SK-N-SH treated with all-trans-retinoic acid at 6 μM for 48 hours (cell line): Measurements from ENCODE around the gene MYO3B.

Experiments
- CSDC2 ChIP-seq: fragments of 250-450 bp; sonication (Bioruptor Pico); IDR thresholded peaks from 2 replicates; pipeline ENCODE4 v1.5.0; 2020; ENCODE audit warnings: mild to moderate bottlenecking, moderate library complexity
- RARB ChIP-seq: fragments of 250-450 bp; sonication (Bioruptor Pico); IDR thresholded peaks from 2 replicates; pipeline ENCODE4 v1.8.0; 2021; ENCODE audit warnings: mild to moderate bottlenecking, moderate library complexity
- TCF4 ChIP-seq: fragments of 250-450 bp; sonication (Bioruptor Pico); IDR thresholded peaks from 2 replicates; pipeline ENCODE4 v1.8.0; 2021; ENCODE audit warnings: mild to moderate bottlenecking, moderate library complexity, borderline replicate concordance
- ZFP30 ChIP-seq: fragments of 450-650 bp; formaldehyde crosslinking; IDR thresholded peaks from 2 replicates; pipeline ENCODE4 v1.5.0; 2022; ENCODE audit warnings: mild to moderate bottlenecking, moderate library complexity
- ZNF70 ChIP-seq: fragments of 450-650 bp; formaldehyde crosslinking; IDR thresholded peaks from 2 replicates; pipeline ENCODE4 v1.5.0; 2020; ENCODE audit warnings: mild to moderate bottlenecking, moderate library complexity
- ZNF8 ChIP-seq: fragments of 450-650 bp; formaldehyde crosslinking; IDR thresholded peaks from 2 replicates; pipeline ENCODE4 v1.5.0; 2020; ENCODE audit warnings: mild to moderate bottlenecking, moderate library complexity
- TF ChIP-seq, protein P1 (sequence below): fragments of 250-450 bp; sonication (Bioruptor Pico); IDR thresholded peaks from 2 replicates; pipeline ENCODE4 v1.5.1; 2021; ENCODE audit warnings: mild to moderate bottlenecking, moderate library complexity
- TF ChIP-seq, protein P2 (sequence below): fragments of 250-450 bp; sonication (Bioruptor Pico); IDR thresholded peaks from 2 replicates; pipeline ENCODE4 v1.5.1; 2020; ENCODE audit warnings: low read depth, mild to moderate bottlenecking, moderate library complexity
- TF ChIP-seq, protein P3 (sequence below): fragments of 250-450 bp; sonication (Bioruptor Pico); IDR thresholded peaks from 2 replicates; pipeline ENCODE4 v1.5.0; 2020; ENCODE audit warnings: mild to moderate bottlenecking, moderate library complexity

DNA sequence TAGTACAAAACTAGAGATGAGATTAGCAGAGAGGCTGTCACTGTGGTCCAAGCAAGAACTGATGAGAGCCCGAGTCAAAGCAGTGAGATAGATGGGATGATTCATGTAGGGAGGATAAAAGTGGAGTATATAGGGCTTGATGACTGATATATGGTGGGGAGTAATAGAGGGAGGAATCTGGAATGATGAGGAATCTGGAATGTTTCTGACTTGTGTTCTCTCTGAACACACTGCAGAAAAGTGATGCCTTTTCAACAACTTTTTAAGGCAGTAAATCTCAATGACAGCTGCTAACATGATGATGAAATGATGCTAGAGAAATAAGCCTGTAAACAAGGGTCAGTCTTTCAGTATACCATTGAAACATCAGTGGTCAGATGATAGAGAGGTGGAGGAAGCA is 393.7 kb downstream of the MYO3B start:
- TF ChIP-seq ZFP30 (CRISPR knock-in tag) (no peak), RARB (CRISPR knock-in tag) (no peak), TCF4 (CRISPR knock-in tag) (no peak), ZNF70 (CRISPR knock-in tag) (no peak), CSDC2 (CRISPR knock-in tag) (no peak), ZNF8 (no peak)
- TF ChIP-seq, protein P1, sequence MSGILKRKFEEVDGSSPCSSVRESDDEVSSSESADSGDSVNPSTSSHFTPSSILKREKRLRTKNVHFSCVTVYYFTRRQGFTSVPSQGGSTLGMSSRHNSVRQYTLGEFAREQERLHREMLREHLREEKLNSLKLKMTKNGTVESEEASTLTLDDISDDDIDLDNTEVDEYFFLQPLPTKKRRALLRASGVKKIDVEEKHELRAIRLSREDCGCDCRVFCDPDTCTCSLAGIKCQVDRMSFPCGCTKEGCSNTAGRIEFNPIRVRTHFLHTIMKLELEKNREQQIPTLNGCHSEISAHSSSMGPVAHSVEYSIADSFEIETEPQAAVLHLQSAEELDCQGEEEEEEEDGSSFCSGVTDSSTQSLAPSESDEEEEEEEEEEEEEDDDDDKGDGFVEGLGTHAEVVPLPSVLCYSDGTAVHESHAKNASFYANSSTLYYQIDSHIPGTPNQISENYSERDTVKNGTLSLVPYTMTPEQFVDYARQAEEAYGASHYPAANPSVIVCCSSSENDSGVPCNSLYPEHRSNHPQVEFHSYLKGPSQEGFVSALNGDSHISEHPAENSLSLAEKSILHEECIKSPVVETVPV: no peak
- TF ChIP-seq, protein P2, sequence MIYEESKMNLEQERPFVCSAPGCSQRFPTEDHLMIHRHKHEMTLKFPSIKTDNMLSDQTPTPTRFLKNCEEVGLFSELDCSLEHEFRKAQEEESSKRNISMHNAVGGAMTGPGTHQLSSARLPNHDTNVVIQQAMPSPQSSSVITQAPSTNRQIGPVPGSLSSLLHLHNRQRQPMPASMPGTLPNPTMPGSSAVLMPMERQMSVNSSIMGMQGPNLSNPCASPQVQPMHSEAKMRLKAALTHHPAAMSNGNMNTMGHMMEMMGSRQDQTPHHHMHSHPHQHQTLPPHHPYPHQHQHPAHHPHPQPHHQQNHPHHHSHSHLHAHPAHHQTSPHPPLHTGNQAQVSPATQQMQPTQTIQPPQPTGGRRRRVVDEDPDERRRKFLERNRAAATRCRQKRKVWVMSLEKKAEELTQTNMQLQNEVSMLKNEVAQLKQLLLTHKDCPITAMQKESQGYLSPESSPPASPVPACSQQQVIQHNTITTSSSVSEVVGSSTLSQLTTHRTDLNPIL (CRISPR knock-in tag): no peak
- TF ChIP-seq, protein P3, sequence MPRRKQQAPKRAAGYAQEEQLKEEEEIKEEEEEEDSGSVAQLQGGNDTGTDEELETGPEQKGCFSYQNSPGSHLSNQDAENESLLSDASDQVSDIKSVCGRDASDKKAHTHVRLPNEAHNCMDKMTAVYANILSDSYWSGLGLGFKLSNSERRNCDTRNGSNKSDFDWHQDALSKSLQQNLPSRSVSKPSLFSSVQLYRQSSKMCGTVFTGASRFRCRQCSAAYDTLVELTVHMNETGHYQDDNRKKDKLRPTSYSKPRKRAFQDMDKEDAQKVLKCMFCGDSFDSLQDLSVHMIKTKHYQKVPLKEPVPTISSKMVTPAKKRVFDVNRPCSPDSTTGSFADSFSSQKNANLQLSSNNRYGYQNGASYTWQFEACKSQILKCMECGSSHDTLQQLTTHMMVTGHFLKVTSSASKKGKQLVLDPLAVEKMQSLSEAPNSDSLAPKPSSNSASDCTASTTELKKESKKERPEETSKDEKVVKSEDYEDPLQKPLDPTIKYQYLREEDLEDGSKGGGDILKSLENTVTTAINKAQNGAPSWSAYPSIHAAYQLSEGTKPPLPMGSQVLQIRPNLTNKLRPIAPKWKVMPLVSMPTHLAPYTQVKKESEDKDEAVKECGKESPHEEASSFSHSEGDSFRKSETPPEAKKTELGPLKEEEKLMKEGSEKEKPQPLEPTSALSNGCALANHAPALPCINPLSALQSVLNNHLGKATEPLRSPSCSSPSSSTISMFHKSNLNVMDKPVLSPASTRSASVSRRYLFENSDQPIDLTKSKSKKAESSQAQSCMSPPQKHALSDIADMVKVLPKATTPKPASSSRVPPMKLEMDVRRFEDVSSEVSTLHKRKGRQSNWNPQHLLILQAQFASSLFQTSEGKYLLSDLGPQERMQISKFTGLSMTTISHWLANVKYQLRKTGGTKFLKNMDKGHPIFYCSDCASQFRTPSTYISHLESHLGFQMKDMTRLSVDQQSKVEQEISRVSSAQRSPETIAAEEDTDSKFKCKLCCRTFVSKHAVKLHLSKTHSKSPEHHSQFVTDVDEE (CRISPR knock-in tag): no peak
